Measurements from ENCODE around the gene VPS37B.

The VPS37B gene

DNA sequence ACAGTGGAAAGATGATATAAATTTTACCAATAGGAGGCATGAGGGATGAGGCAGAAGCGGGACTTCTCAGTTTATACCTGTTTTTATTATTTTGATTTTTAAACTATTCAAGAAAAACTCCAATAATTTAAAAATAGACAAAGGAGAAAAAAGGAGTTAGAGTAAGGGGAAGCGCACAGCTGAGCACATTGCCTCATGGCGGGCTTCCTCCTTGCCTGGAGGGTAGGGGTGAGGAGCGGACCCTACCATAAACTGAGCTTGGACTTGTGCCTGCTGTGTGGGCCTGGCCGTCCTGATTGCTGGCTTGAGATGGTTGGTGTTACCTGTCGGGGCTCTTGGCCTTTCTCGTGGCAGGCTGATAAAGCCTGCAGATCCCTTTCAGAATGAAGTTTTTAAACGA is 75.8 kb downstream of the VPS37B start:
- DNase-seq (ENCODE audit: low read depth in 4 of 4, low spot score in 1 of 4), result no peak

DNA sequence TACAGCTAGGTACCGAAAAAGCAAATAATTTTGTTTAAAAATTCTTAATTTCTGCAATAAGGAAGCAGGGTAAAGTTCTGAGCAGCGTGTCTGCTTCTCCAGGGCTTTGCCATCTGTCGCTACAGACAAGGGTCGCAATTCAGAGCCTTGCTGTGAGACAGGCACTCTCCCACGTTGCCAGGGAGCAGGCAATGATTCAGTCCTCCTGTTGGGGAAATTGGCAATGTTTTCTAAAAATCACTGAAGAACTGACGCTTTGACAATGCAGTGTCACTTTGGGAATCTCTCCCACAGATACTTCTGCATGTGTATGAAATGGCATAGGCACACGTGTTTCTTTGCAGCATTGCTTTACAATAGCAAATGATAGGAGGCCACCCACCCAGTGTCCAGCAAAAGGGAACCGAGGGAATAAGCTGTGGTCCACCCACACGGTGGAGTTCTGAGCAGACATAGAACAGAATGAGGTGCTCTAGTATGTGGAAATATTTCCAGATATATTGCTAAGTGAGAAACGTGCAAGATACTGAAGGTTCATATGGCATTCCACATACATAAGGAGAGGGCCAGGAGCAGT is 76.6 kb downstream of the VPS37B start:
- no peak for DNase-seq (ENCODE audit: low read depth in 4 of 4, low spot score in 1 of 4)
